Heart left ventricle (tissue), 16 donors: ENCODE measurements around the gene MPV17. TPM values are rescaled to one million over a fixed set of nuclear protein-coding genes. Genes with fewer than 3 reads are reported as not detected.

Source experiments
- ATAC-seq, 4 donors: fragments of 200-7000 bp; cut with Tn5 transposase; one replicate each; pipeline ENCODE4 v1.9.1; 2020 to 2022; ENCODE audit warnings: moderate library complexity in 4 of 4, mild to moderate bottlenecking in 3 of 4, moderate number of reproducible peaks in 1 of 4
- DNase-seq, 5 donors: peaks; one replicate each; pipeline ENCODE4 v3.0.0-alpha.2; 2020
- H3K27ac ChIP-seq, 12 donors: fragments of 200-600 bp; sonication (generic) in 4 of 12; one replicate each; pipeline versions ENCODE4 v1.5.0 to v1.8.0; 2016 to 2022; ENCODE audit warnings: mild to moderate bottlenecking in 2 of 12
- H3K27me3 ChIP-seq, 9 donors: fragments of 200-600 bp; sonication (generic) in 2 of 9; one replicate each; pipeline versions ENCODE4 v1.5.1 to v1.8.0; 2016 to 2022; ENCODE audit warnings: mild to moderate bottlenecking in 3 of 9
- H3K36me3 ChIP-seq, 9 donors: fragments of 200-600 bp; sonication (generic) in 2 of 9; one replicate each; pipeline versions ENCODE4 v1.5.0 to v1.8.0; 2018 to 2022; ENCODE audit warnings: mild to moderate bottlenecking in 2 of 9
- H3K4me1 ChIP-seq, 12 donors: fragments of 200-600 bp; sonication (generic) in 4 of 12; one replicate each; pipeline versions ENCODE4 v1.5.0 to v1.8.0; 2016 to 2022; ENCODE audit warnings: mild to moderate bottlenecking in 3 of 12
- H3K4me3 ChIP-seq, 12 donors: fragments of 200-600 bp; sonication (generic) in 4 of 12; one replicate each; pipeline versions ENCODE4 v1.5.0 to v1.8.0; 2017 to 2022; ENCODE audit warnings: mild to moderate bottlenecking in 9 of 12, moderate library complexity in 4 of 12
- H3K9me3 ChIP-seq, 12 donors: fragments of 200-600 bp; sonication (generic) in 4 of 12; one replicate each; pipeline versions ENCODE4 v1.5.0 to v1.8.0; 2016 to 2022; ENCODE audit warnings: mild to moderate bottlenecking in 1 of 12
- CTCF ChIP-seq, 12 donors: fragments of 200-600 bp; sonication (generic) in 4 of 12; IDR thresholded peaks; one replicate each; pipeline versions ENCODE4 v1.5.0 to v1.8.0; 2018 to 2022; ENCODE audit warnings: antibody characterized with exemption in 12 of 12, mild to moderate bottlenecking in 5 of 12
- POLR2A ChIP-seq, 2 donors: fragments of 450-650 bp; IDR thresholded peaks; one replicate each; pipeline ENCODE4 v1.6.1; 2017; ENCODE audit warnings: antibody characterized with exemption in 2 of 2, mild to moderate bottlenecking in 2 of 2, moderate library complexity in 2 of 2
- WGBS, 4 donors: extraction: QIAGEN DNeasy Blood & Tissue Kit in 2 of 4; methylation state at CpG; one replicate each; pipeline versions ENCODE4 v1.1.5 to v1.1.7; 2013 to 2018; 5-methylcytosine and 5-hydroxymethylcytosine counted together
- intact Hi-C, 10 donors: fragments of 100-400 bp; cut with DNase I; formaldehyde crosslinking; loops; one replicate each; pipeline versions ENCODE4 v1.11.1 to v1.14.2; 2022
- polyA plus RNA-seq, 2 donors: library from polyadenylated mRNA; stranded (reverse); fragments of 200-250 nt; gene quantifications; one replicate each; pipeline ENCODE4 v1.2.3, GENCODE V29; 2013
- total RNA-seq, 9 donors: library from RNA; depleted of rRNA in 2 of 9; stranded (reverse); fragments of >200 nt in 2 of 9; fragmentation: NEBNext Ultra II Directional in 3 of 9; extraction: Animal tissue kit (Norgen Biotek cat#: 25700) in 3 of 9; gene quantifications; one replicate each; pipeline versions ENCODE4 v1.1.0 to v1.2.4, GENCODE V29; 2016 to 2023
- donor health status: ischemic (EF 13 %, LVEDD 7.1; RV severe dilation, severe dysfunction).
- donor health status: healthy with polysubstance abuse.
- donor health status: DM: no; HTN: yes; CAD: no.
- donor health status: DM: no; HTN: no; CAD: no.
- donor health status: ischemic (EF 25% LVEDD 6.9; RV normal size, moderate dysfunction).
- donor health status: ischemic (EF 25% LVEDD 5.7; RV mildly dilated, moderate dysfunction).
- donor health status: healthy.
- donor health status: DM: yes; HTN: yes; CAD: no.
- donor health status: ischemic (EF 35%, LVEDD 5.7; RV mildly dilated, moderate dysfunction).
- donor health status: nonischemic (EF 11% LVEDD 7.7; RV severe dilation, severe dysfunction).
- donor health status: DM: yes; HTN: yes; CAD: no.
- donor health status: PGD.
- donor health status: ischemic (EF 29% LVEDD 5.4; RV normal size, mild dysfunction).
- donor health status: nonischemic (EF 23%, LVEDD 6.1; RV moderate dilation, normal function).

The MPV17 gene
- total and polyA plus RNA-seq, 11 donors, result 48.8 to 134 (median 66.3) TPM

- H3K36me3 ChIP-seq, result peaks cover 0 to 63% (median 38%) of the 10 kb centered on the region in 9 donors
- ATAC-seq (no peak), DNase-seq (no peak)
- TF ChIP-seq POLR2A (IDR thresholded peaks at IDR 0.05) (no peak), CTCF (IDR thresholded peaks at IDR 0.05) (no peak)
- H3K4me3 ChIP-seq, result peak overlapping the region in 1 of 12 donors; percentile 12
- H3K27ac ChIP-seq, result no peak overlapping the region
- peaks cover 0 to 36% (median 14%) of the 10 kb centered on the region in 12 donors for H3K4me1 ChIP-seq
- WGBS, 4 donors, result 36 to 67% (median 40%) methylated on average over 1 to 14 of the region's 14 CpGs
- H3K27me3 ChIP-seq, result peaks cover 0 to 48% (median 23%) of the 10 kb centered on the region in 9 donors
- intact Hi-C loops, result loop anchor here in 1 of 10 donors (10.0 kb wide), 1 partner anchor 202 kb away; no protein-coding TSS in a partner anchor
- no peaks in the 10 kb centered on the region for H3K9me3 ChIP-seq
Measured at GRCh38 chr2:27307287-27307544, 15.7 kb downstream of the MPV17 start.

GRCh38 chr2:27306573-27307286 lies 16.2 kb downstream of the MPV17 start:
- Histone ChIP-seq H3K4me3 (peak overlapping the region in 3 of 12 donors; percentile 5 to 12 (median 7)), H3K36me3 (peaks cover 0 to 67% (median 35%) of the 10 kb centered on the region in 9 donors)

GRCh38 chr2:27306136-27306535 lies 16.8 kb downstream of the MPV17 start:
- intact Hi-C loops, result loop anchor here in 1 of 10 donors (10.0 kb wide), 1 partner anchor 201 kb away; no protein-coding TSS in a partner anchor
- TF ChIP-seq POLR2A (IDR thresholded peaks at IDR 0.05) (no peak), CTCF (IDR thresholded peaks at IDR 0.05) (no peak)
- WGBS, 4 donors, result 41 to 53% (median 48%) methylated on average over 18 to 26 of the region's 26 CpGs
- Histone ChIP-seq H3K9me3 (no peaks in the 10 kb centered on the region), H3K36me3 (peaks cover 0 to 70% (median 29%) of the 10 kb centered on the region in 9 donors), H3K27ac (no peak overlapping the region), H3K4me1 (peaks cover 0 to 36% (median 14%) of the 10 kb centered on the region in 12 donors), H3K4me3 (peak overlapping the region in 1 of 12 donors; percentile 12), H3K27me3 (peaks cover 0 to 48% (median 23%) of the 10 kb centered on the region in 9 donors)
- DNase-seq (no peak), ATAC-seq (peak in 1 of 4 donors; percentile 2)

More at GRCh38 chr2:27306573-27307286, 16.2 kb downstream of the MPV17 start:
- DNase-seq (no peak), ATAC-seq (no peak)
- intact Hi-C loops, result loop anchor here in 1 of 10 donors (10.0 kb wide), 1 partner anchor 202 kb away; no protein-coding TSS in a partner anchor
- H3K27me3 ChIP-seq, result peaks cover 0 to 48% (median 23%) of the 10 kb centered on the region in 9 donors
- TF ChIP-seq POLR2A (IDR thresholded peaks at IDR 0.05) (no peak), CTCF (IDR thresholded peaks at IDR 0.05) (no peak)
- WGBS, 4 donors, result 26 to 51% (median 37%) methylated on average over 25 to 51 of the region's 51 CpGs
- no peaks in the 10 kb centered on the region for H3K9me3 ChIP-seq
- peaks cover 0 to 36% (median 14%) of the 10 kb centered on the region in 12 donors for H3K4me1 ChIP-seq
- H3K27ac ChIP-seq, result no peak overlapping the region

- WGBS, 4 donors, result 83 to 92% (median 89%) methylated on average over 15 to 16 of the region's 16 CpGs
- intact Hi-C loops, result loop anchor here in 1 of 10 donors (10.0 kb wide), 1 partner anchor 201 kb away; no protein-coding TSS in a partner anchor
- H3K4me1 ChIP-seq, result peaks cover 0 to 36% (median 14%) of the 10 kb centered on the region in 12 donors
- peaks cover 0 to 76% (median 31%) of the 10 kb centered on the region in 9 donors for H3K36me3 ChIP-seq
- no peak overlapping the region for H3K4me3 ChIP-seq
- TF ChIP-seq CTCF (IDR thresholded peaks at IDR 0.05) (no peak), POLR2A (IDR thresholded peaks at IDR 0.05) (no peak)
- H3K27ac ChIP-seq, result no peak overlapping the region
- DNase-seq (no peak), ATAC-seq (no peak)
- peaks cover 0 to 48% (median 23%) of the 10 kb centered on the region in 9 donors for H3K27me3 ChIP-seq
- H3K9me3 ChIP-seq, result no peaks in the 10 kb centered on the region
Measured at GRCh38 chr2:27305516-27305915, 17.4 kb downstream of the MPV17 start.
